Parathyroid adenoma (tissue), 2 donors: ENCODE results near the gene ZNF793.
A peak's percentile ranks its signal among the peaks of the same experiment; 100 is the strongest.

Source experiments
- H2AFZ ChIP-seq: fragments of 300-600 bp; sonication (generic); one replicate; pipeline ENCODE4 v1.7.0; 2017; ENCODE audit warnings: antibody characterized with exemption, mild to moderate bottlenecking
- H3K27ac ChIP-seq: fragments of 300-600 bp; sonication (generic); one replicate; pipeline ENCODE4 v1.7.0; 2017
- H3K27me3 ChIP-seq: fragments of 300-600 bp; sonication (generic); one replicate; pipeline ENCODE4 v1.7.0; 2017; ENCODE audit warnings: low read length; ENCODE audit not compliant: control insufficient read depth, insufficient read depth
- H3K36me3 ChIP-seq: fragments of 300-600 bp; sonication (generic); one replicate; pipeline ENCODE4 v1.7.0; 2017; ENCODE audit warnings: low read length; ENCODE audit not compliant: control insufficient read depth, insufficient read depth
- H3K4me1 ChIP-seq: fragments of 300-600 bp; sonication (generic); one replicate; pipeline ENCODE4 v1.7.0; 2017; ENCODE audit warnings: control low read depth
- H3K4me2 ChIP-seq: fragments of 300-600 bp; sonication (generic); one replicate; pipeline ENCODE4 v1.7.0; 2017; ENCODE audit warnings: low read length
- H3K4me3 ChIP-seq: fragments of 300-600 bp; sonication (generic); one replicate; pipeline ENCODE4 v1.7.0; 2017; ENCODE audit warnings: low read depth, low read length
- H3K79me2 ChIP-seq: fragments of 300-600 bp; sonication (generic); one replicate; pipeline ENCODE4 v1.7.0; 2017; ENCODE audit warnings: control low read depth
- H3K9ac ChIP-seq: fragments of 300-600 bp; sonication (generic); one replicate; pipeline ENCODE4 v1.7.0; 2017; ENCODE audit warnings: mild to moderate bottlenecking
- H3K9me3 ChIP-seq: fragments of 300-600 bp; sonication (generic); one replicate; pipeline ENCODE4 v1.7.0; 2017; ENCODE audit warnings: low read length; ENCODE audit not compliant: control insufficient read depth
- TF ChIP-seq, protein P1 (sequence below): fragments of 300-600 bp; sonication (generic); IDR thresholded peaks from one replicate; pipeline ENCODE4 v1.7.0; 2017; ENCODE audit warnings: antibody characterized with exemption, mild to moderate bottlenecking
- donor health status: primary hyperparathyroidism.

Gene ZNF793

DNA sequence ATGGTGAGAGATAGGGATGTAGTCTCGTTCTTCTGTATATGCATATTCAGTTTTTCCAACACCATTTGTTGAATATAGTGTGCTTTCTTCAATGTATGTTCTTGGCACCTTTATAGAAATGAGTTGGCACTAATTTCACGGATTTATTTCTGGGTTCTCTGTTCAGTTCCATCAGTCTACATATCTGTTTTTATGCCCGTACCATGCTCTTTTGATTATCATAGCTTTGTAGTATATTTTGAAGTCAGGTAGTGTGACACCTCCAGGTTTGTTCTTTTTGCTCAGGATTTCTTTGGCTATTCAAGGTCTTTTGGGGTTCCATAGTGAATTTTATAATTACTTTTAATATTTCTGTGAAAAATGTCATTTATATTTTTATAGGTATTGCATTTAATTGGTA is 14.5 kb upstream of the ZNF793 start:
- no peak overlapping the region for H3K9ac ChIP-seq
- TF ChIP-seq, protein P1, sequence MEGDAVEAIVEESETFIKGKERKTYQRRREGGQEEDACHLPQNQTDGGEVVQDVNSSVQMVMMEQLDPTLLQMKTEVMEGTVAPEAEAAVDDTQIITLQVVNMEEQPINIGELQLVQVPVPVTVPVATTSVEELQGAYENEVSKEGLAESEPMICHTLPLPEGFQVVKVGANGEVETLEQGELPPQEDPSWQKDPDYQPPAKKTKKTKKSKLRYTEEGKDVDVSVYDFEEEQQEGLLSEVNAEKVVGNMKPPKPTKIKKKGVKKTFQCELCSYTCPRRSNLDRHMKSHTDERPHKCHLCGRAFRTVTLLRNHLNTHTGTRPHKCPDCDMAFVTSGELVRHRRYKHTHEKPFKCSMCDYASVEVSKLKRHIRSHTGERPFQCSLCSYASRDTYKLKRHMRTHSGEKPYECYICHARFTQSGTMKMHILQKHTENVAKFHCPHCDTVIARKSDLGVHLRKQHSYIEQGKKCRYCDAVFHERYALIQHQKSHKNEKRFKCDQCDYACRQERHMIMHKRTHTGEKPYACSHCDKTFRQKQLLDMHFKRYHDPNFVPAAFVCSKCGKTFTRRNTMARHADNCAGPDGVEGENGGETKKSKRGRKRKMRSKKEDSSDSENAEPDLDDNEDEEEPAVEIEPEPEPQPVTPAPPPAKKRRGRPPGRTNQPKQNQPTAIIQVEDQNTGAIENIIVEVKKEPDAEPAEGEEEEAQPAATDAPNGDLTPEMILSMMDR = no peak
- H3K4me1 ChIP-seq = no peaks in the 10 kb centered on the region
- H3K36me3 ChIP-seq = no peaks in the 10 kb centered on the region
- H3K27ac ChIP-seq = no peak overlapping the region
- peaks cover 4% of the 10 kb centered on the region for H3K9me3 ChIP-seq
- H3K4me2 ChIP-seq = no peak overlapping the region
- H3K27me3 ChIP-seq = no peaks in the 10 kb centered on the region
- H3K79me2 ChIP-seq = no peaks in the 10 kb centered on the region
- no peak overlapping the region for H2AFZ ChIP-seq
- no peak overlapping the region for H3K4me3 ChIP-seq

- Histone ChIP-seq H3K36me3 (no peaks in the 10 kb centered on the region), H3K4me3 (peak overlapping the region; percentile 82), H3K4me2 (peak overlapping the region; percentile 76)
These were observed 767 bp upstream of the ZNF793 start for GRCh38 chr19:37505958-37506386.

DNA sequence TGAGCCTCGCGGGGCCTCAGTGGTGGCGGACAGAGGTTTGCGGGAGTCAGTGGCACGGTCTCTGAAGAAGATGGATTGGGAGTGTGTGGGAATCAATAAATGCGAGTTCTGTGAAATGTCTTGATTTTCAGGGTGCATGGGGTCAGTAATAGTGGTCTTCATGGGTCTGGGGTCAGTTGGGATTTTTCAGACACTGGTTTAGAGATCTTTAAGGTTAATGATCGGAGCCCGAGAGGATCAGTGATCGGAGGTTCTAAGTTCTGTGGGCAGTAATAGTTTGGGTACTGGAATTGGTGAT is 377 bp downstream of the ZNF793 start:
- peaks cover 5% of the 10 kb centered on the region for H3K4me1 ChIP-seq
- H3K9me3 ChIP-seq = no peaks in the 10 kb centered on the region
- H3K36me3 ChIP-seq = peaks cover 2% of the 10 kb centered on the region

More at GRCh38 chr19:37505958-37506386, 767 bp upstream of the ZNF793 start:
- Histone ChIP-seq H3K27ac (peak overlapping the region; percentile 97), H3K79me2 (no peaks in the 10 kb centered on the region), H3K9ac (peak overlapping the region; percentile 91), H3K27me3 (no peaks in the 10 kb centered on the region), H3K4me1 (peaks cover 5% of the 10 kb centered on the region), H2AFZ (peak overlapping the region; percentile 99), H3K9me3 (no peaks in the 10 kb centered on the region)
- TF ChIP-seq, protein P1 = no peak

GRCh38 chr19:37511186-37511585 is 4.4 kb downstream of the ZNF793 start:
- TF ChIP-seq, protein P1 = no peak
- no peaks in the 10 kb centered on the region for H3K79me2 ChIP-seq

More for the DNA sequence above, 377 bp downstream of the ZNF793 start:
- H3K4me3 ChIP-seq = peak overlapping the region; percentile 82
- no peaks in the 10 kb centered on the region for H3K79me2 ChIP-seq
- H3K27me3 ChIP-seq = no peaks in the 10 kb centered on the region
- H3K27ac ChIP-seq = peak overlapping the region; percentile 97
- H3K9ac ChIP-seq = peak overlapping the region; percentile 91
- peak overlapping the region; percentile 76 for H3K4me2 ChIP-seq
- H2AFZ ChIP-seq = peak overlapping the region; percentile 99
- TF ChIP-seq, protein P1 = no peak

GRCh38 chr19:37511821-37512220 is 5.1 kb downstream of the ZNF793 start:
- no peak overlapping the region for H3K27ac ChIP-seq
- H3K4me3 ChIP-seq = no peak overlapping the region
- H3K27me3 ChIP-seq = no peaks in the 10 kb centered on the region
- H3K4me2 ChIP-seq = no peak overlapping the region
- no peaks in the 10 kb centered on the region for H3K4me1 ChIP-seq
- H2AFZ ChIP-seq = no peak overlapping the region
- peaks cover 2% of the 10 kb centered on the region for H3K36me3 ChIP-seq
- H3K9ac ChIP-seq = no peak overlapping the region
- no peaks in the 10 kb centered on the region for H3K9me3 ChIP-seq
- H3K79me2 ChIP-seq = no peaks in the 10 kb centered on the region
- TF ChIP-seq, protein P1 = no peak

More at GRCh38 chr19:37511186-37511585, 4.4 kb downstream of the ZNF793 start:
- H2AFZ ChIP-seq = no peak overlapping the region
- no peak overlapping the region for H3K9ac ChIP-seq
- H3K9me3 ChIP-seq = no peaks in the 10 kb centered on the region
- peaks cover 2% of the 10 kb centered on the region for H3K36me3 ChIP-seq
- H3K4me2 ChIP-seq = no peak overlapping the region
- no peaks in the 10 kb centered on the region for H3K27me3 ChIP-seq
- no peak overlapping the region for H3K4me3 ChIP-seq
- H3K4me1 ChIP-seq = no peaks in the 10 kb centered on the region
- H3K27ac ChIP-seq = no peak overlapping the region
